Testis (tissue), 3 donors: ENCODE results near the gene KCTD10. TPM values are rescaled to one million over a fixed set of nuclear protein-coding genes. Genes with fewer than 3 reads are reported as not detected.

Source experiments
- DNase-seq: peaks from one replicate; pipeline ENCODE4 v3.0.0-alpha.2; 2019
- H3K27ac ChIP-seq, 2 donors: fragments of 200-600 bp; sonication (generic); one replicate each; pipeline ENCODE4 v1.5.1; 2019
- H3K27me3 ChIP-seq: fragments of 200-600 bp; sonication (generic); one replicate; pipeline ENCODE4 v1.5.1; 2019
- H3K36me3 ChIP-seq: fragments of 200-600 bp; sonication (generic); one replicate; pipeline ENCODE4 v1.5.1; 2017; ENCODE audit warnings: low read depth; ENCODE audit errors: missing control alignments
- H3K4me1 ChIP-seq: fragments of 200-600 bp; sonication (generic); one replicate; pipeline ENCODE4 v1.5.1; 2019
- H3K4me3 ChIP-seq, 2 donors: fragments of 200-600 bp; sonication (generic); one replicate each; pipeline ENCODE4 v1.5.1; 2017 to 2019
- H3K9me3 ChIP-seq: fragments of 200-600 bp; sonication (generic); one replicate; pipeline ENCODE4 v1.5.1; 2017
- POLR2A ChIP-seq: fragments of 450-650 bp; IDR thresholded peaks from one replicate; pipeline ENCODE4 v1.6.1; 2017; ENCODE audit warnings: antibody characterized with exemption, mild to moderate bottlenecking, moderate library complexity
- WGBS, 2 donors: methylation state at CpG; one replicate each; pipeline ENCODE4 v1.1.5; 2018; 5-methylcytosine and 5-hydroxymethylcytosine counted together
- intact Hi-C: fragments of 100-400 bp; cut with DNase I; formaldehyde crosslinking; loops from one replicate; pipeline ENCODE4 v1.15.1; 2023; ENCODE audit warnings: low total_unique reads
- polyA plus RNA-seq: library from polyadenylated mRNA; stranded (reverse); fragments of 350-450 nt; fragmentation: Illumina TruSeq; extraction: RNeasy Lipid Tissue Mini Kit (QIAGEN cat#74804); gene quantifications from one replicate; pipeline ENCODE4 v1.2.3, GENCODE V29; 2014; ENCODE audit warnings: low read depth, low replicate concordance; ENCODE audit not compliant: insufficient read depth
- total RNA-seq, 2 donors: library from RNA; depleted of rRNA; stranded (reverse); fragments of >200 nt; gene quantifications; one replicate each; pipeline ENCODE4 v1.2.3, GENCODE V29; 2016
- TF ChIP-seq, protein P1 (sequence below), 3 experiments: fragments of 450-650 bp in 2 of 3; fragments of 200-600 bp in 1 of 3; sonication (generic) in 1 of 3; IDR thresholded peaks; one replicate each; pipeline ENCODE4 v1.5.1; 2016 to 2019; ENCODE audit warnings: antibody characterized with exemption in 3 of 3, mild to moderate bottlenecking in 2 of 3, moderate library complexity in 1 of 3

Gene KCTD10
- total and polyA plus RNA-seq, 3 donors from 2014 or later = 43.0 to 58.7 (median 43.6) TPM

DNA sequence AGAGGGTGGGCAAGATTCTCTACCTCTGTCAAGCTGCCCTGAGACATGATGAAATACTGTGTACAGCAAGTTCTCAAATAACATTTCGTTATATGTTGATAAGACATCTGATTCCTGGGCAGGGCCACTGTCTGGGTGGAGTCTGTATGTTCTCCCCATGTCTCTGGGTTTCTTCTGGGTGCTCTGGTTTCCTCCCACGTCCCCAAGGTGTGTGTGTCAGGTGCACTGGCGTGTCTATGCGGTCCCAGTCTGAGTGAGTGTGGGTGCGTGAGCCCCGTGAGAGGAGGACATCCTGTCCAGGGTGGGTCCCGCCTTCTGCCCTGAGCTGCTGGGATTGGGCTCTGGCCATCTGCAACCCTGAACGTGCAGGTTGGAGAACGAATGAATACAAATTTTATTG, 29.6 kb downstream of the KCTD10 start:
- Histone ChIP-seq H3K4me3 (no peak overlapping the region), H3K9me3 (no peaks in the 10 kb centered on the region), H3K4me1 (no peaks in the 10 kb centered on the region), H3K27ac (no peak overlapping the region), H3K27me3 (no peaks in the 10 kb centered on the region), H3K36me3 (no peaks in the 10 kb centered on the region)
- DNase-seq = no peak
- WGBS, 2 donors = 85 to 87% methylated on average over 9 of the region's 9 CpGs
- TF ChIP-seq, protein P1, sequence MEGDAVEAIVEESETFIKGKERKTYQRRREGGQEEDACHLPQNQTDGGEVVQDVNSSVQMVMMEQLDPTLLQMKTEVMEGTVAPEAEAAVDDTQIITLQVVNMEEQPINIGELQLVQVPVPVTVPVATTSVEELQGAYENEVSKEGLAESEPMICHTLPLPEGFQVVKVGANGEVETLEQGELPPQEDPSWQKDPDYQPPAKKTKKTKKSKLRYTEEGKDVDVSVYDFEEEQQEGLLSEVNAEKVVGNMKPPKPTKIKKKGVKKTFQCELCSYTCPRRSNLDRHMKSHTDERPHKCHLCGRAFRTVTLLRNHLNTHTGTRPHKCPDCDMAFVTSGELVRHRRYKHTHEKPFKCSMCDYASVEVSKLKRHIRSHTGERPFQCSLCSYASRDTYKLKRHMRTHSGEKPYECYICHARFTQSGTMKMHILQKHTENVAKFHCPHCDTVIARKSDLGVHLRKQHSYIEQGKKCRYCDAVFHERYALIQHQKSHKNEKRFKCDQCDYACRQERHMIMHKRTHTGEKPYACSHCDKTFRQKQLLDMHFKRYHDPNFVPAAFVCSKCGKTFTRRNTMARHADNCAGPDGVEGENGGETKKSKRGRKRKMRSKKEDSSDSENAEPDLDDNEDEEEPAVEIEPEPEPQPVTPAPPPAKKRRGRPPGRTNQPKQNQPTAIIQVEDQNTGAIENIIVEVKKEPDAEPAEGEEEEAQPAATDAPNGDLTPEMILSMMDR (IDR thresholded peaks at IDR 0.05) = no peak
- no peak for TF ChIP-seq POLR2A
- intact Hi-C loops = no loop called here

DNA sequence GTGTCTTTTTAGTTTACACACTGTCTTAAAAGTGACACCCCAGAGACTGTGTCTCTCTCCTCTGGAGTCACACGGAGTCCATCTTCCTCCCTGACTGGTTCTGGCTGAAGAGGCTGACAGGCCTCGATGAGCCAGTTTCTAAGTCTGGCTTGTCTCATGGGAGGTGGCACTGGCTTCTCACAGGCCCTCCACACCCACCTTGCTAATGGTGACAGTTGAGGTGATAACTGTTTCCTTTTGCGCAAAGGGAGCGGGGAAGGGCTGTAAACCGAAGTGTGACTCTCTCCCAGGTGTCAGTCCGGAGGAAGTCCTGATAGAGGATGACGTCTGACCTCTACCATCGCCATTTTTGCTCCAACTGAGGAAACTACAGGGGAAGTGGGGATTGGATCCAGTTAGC, 30.2 kb downstream of the KCTD10 start:
- WGBS, 2 donors = 86 to 90% methylated on average over 8 of the region's 8 CpGs
- Histone ChIP-seq H3K4me1 (no peaks in the 10 kb centered on the region), H3K36me3 (no peaks in the 10 kb centered on the region), H3K27ac (no peak overlapping the region), H3K4me3 (no peak overlapping the region), H3K9me3 (no peaks in the 10 kb centered on the region), H3K27me3 (no peaks in the 10 kb centered on the region)
- intact Hi-C loops = no loop called here
- TF ChIP-seq POLR2A = no peak
- TF ChIP-seq, protein P1 (IDR thresholded peaks at IDR 0.05) = no peak
- DNase-seq = no peak

DNA sequence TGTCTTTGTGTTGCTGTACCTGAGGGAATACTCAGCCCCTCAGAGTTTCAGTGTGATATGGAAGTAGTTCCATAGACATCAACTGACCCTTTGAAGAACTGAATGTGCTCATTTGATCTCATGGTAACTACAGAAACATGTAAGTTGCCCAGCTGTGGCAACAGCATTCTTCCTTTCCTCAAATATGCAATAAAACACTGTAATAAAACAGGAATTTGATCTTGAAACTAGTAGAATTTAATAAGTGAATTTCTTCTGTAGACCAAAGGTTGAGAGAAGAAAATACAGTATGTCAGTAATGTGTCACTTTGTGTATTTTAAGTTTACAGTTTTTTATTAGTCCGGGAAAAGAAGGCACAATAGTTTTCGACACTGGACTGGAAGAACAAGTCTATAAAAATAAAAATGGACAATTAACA, 31.9 kb downstream of the KCTD10 start:
- Histone ChIP-seq H3K36me3 (no peaks in the 10 kb centered on the region), H3K9me3 (no peaks in the 10 kb centered on the region), H3K4me3 (no peak overlapping the region), H3K27me3 (no peaks in the 10 kb centered on the region), H3K4me1 (no peaks in the 10 kb centered on the region), H3K27ac (no peak overlapping the region)
- TF ChIP-seq POLR2A = no peak
- TF ChIP-seq, protein P1 (IDR thresholded peaks at IDR 0.05) = no peak
- intact Hi-C loops = no loop called here
- no peak for DNase-seq
- 89 to 90% methylated on average over 2 of the region's 2 CpGs for WGBS, 2 donors

DNA sequence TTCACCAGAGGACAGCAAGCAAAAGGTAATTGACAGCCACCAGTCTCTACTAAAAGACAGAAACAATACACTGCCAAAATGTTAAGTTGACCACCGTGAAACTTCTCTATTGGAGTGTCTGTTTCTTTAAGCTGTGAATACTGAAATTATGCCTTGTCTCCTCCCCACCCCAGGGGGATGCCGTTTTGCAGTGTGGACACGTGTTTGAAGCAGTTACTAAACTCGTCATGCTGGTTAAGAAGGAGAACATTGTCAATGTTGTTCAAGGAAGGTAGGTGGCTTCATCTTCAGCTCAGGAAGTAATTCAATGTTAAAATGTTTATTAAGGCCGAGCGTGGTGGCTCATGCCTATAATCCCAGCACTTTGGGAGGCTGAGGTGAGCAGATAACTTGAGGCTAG, 32.8 kb downstream of the KCTD10 start:
- no peaks in the 10 kb centered on the region for H3K9me3 ChIP-seq
- H3K27me3 ChIP-seq = no peaks in the 10 kb centered on the region
- 59 to 68% methylated on average over 6 of the region's 6 CpGs for WGBS, 2 donors
- H3K36me3 ChIP-seq = no peaks in the 10 kb centered on the region
- no peak for DNase-seq
- no peak for TF ChIP-seq POLR2A
- TF ChIP-seq, protein P1 (IDR thresholded peaks at IDR 0.05) = no peak
- no peaks in the 10 kb centered on the region for H3K4me1 ChIP-seq
- no peak overlapping the region for H3K4me3 ChIP-seq
- no peak overlapping the region for H3K27ac ChIP-seq
- intact Hi-C loops = no loop called here

DNA sequence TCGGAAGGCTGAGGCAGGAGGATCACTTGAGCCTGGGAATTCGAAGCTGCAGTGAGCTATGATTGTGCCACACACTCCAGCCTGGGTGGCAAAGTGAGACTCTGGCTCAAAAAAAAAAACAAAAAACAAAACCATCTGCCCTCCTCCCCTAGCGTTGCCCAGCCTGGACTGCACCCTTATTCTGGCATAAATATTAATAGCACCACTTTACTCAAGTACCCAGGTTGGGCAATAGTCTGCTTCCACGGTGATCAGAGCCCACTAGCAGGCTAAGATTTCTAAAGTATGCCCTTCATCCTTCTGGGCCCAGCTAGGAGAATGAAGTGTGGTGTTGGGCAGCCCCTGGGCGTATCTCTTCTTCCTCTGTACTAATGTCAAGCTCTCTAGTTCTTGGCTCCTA, 33.3 kb downstream of the KCTD10 start:
- H3K36me3 ChIP-seq = no peaks in the 10 kb centered on the region
- H3K4me3 ChIP-seq = no peak overlapping the region
- intact Hi-C loops = no loop called here
- H3K27me3 ChIP-seq = no peaks in the 10 kb centered on the region
- TF ChIP-seq POLR2A = no peak
- TF ChIP-seq, protein P1 (IDR thresholded peaks at IDR 0.05) = no peak
- DNase-seq = no peak
- WGBS, 2 donors = 78 to 88% methylated on average over 5 of the region's 5 CpGs
- H3K9me3 ChIP-seq = no peaks in the 10 kb centered on the region
- no peaks in the 10 kb centered on the region for H3K4me1 ChIP-seq
- H3K27ac ChIP-seq = no peak overlapping the region
